ENCODE measurements around the gene CLDN10. TPM values are rescaled to one million over a fixed set of nuclear protein-coding genes. Genes with fewer than 3 reads are reported as not detected.
"Not testable (repeated sequence)": the region's sequence is repeated elsewhere in the genome, so short reads cannot be mapped to it uniquely, and the experiment has no call there.

CLDN10 gene
- total RNA-seq, 1 experiment from 2014 or later: not detected

GRCh38 chr13:95533545-95534160 lies 18.9 kb upstream of the CLDN10 start:
- in situ Hi-C loops (cut with HindIII; ENCODE audit: low pct_unique_long_range_greater_than_20kb, low sequenced_read_pairs): no loop called here
- DNase-seq (ENCODE audit: low read depth, low spot score): peak; percentile 91

DNA sequence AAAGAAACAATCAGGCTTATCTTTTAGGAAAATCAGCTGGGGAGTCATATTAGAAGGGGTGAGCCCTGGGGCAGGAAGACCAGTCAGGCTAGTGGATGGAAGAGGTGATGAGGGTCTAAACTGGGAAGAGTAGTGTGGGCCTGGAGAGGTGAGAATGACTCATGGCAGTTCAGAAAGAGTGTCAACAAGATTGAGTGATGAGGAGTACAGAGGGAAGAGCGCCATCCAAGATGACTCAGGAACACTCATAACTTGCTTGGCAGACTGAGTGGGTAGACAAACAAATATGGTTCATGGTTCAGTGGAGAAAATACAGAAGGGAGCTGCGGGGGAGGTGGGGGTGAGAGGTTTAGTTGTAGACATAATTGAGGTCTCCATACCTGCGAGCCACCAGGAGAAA lies 17.3 kb upstream of the CLDN10 start:
- DNase-seq (ENCODE audit: low read depth, low spot score): peak; percentile 13
- in situ Hi-C loops (cut with HindIII; ENCODE audit: low pct_unique_long_range_greater_than_20kb, low sequenced_read_pairs): no loop called here

DNA sequence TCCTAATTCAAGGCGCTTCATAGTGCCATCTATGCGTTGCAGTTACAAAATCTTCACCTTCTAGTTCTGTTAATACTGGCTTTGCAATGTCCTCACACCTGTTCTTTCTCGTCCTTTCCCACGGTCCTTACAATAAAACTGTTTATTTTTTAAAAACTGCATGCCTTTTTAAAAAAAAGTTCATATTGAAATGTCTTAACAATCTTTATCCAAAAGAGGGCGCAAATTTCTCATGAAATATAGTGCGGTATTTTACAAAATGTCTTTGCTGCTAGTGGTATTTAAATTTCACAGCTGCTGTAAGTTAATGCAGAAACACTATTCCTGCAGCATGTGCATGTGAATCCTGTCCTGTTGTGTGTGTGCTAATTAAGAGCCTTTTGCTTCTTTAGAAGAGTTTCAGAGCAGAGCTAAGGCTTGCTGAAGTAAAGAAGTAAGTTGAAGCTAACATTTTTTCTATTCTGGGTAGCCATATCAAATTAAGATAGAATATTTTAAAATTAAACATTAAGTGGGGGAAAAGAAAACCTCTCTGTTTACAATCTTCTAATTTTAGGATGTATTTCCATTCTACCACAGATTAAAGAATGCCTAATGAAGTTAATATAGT lies 15.8 kb upstream of the CLDN10 start:
- DNase-seq (ENCODE audit: low read depth, low spot score): peak; percentile 62
- in situ Hi-C loops (cut with HindIII; ENCODE audit: low pct_unique_long_range_greater_than_20kb, low sequenced_read_pairs): no loop called here

DNA sequence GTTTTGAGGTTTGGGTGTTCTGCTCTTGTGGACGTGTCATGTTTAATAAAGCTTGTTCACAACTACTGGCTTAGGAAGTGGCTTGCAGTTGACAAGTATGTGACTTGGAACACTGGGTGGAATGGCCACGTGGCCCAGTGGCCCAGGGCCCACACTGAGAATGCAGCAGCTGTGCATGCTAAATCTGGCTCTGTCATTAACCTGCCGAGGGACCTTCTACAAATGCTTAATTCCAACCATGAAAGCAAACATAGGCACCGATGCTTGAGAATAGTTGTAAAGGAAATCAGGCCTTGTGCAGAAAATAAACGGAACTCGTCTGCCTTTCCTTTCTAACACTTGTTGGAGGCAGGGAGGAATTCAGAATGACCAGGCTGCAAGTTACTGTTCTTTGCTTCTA lies 11.6 kb upstream of the CLDN10 start:
- in situ Hi-C loops (cut with HindIII; ENCODE audit: low pct_unique_long_range_greater_than_20kb, low sequenced_read_pairs): no loop called here

DNA sequence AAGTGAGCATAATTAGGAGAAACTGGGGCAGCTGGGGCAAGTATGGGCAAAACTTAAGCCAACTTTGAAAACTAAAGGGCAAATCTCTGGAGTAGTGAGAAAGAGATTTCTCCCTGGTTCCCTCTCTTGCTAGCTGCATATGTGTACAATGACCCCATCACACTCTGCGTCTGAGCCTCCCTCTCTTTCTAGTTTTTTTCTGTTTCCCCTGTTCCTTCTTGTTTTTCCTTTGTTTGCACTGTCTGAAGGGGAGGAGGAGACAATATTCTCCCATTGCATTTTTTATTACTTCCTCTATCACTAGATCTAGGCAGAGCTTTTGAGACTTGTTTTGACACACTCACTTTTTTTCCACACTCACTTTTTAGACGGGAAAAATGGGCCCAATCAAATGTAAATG lies 11.2 kb upstream of the CLDN10 start:
- DNase-seq (ENCODE audit: low read depth, low spot score): no peak
- in situ Hi-C loops (cut with HindIII; ENCODE audit: low pct_unique_long_range_greater_than_20kb, low sequenced_read_pairs): no loop called here

More for the DNA sequence above, 11.6 kb upstream of the CLDN10 start:
- no peak for DNase-seq (ENCODE audit: low read depth, low spot score)

DNA sequence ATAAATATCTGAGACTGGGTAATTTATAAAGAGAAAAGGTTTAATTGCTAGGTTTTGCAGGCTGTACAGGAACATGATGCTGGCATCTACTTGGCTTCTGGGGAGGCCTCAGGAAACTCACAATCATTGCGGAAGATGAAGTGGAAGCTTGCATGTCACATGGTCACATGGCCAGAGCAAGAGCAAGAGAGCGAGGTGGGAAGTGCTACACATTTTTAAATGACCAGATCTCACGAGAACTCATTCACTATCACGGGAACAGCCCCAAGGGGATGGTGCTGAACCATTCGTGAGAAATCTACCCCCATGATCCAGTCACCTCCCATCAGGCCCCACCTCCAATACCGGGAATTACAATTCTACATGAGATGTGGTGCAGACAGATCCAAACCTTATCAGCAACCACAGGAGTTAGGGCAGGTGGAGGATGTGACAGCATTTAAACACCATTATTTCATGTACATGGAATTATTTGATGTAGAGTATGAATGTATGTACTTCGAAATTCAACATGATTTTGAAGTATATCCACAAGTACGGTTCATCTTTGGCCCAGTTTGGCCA lies 10.5 kb upstream of the CLDN10 start:
- in situ Hi-C loops (cut with HindIII; ENCODE audit: low pct_unique_long_range_greater_than_20kb, low sequenced_read_pairs): no loop called here
- no peak for DNase-seq (ENCODE audit: low read depth, low spot score)

- no peak for DNase-seq (ENCODE audit: low read depth, low spot score)
- in situ Hi-C loops (cut with HindIII; ENCODE audit: low pct_unique_long_range_greater_than_20kb, low sequenced_read_pairs): no loop called here
Observed at GRCh38 chr13:95544293-95544692, 8.2 kb upstream of the CLDN10 start.

- DNase-seq (ENCODE audit: low read depth, low spot score): no peak
- in situ Hi-C loops (cut with HindIII; ENCODE audit: low pct_unique_long_range_greater_than_20kb, low sequenced_read_pairs): no loop called here
Observed at GRCh38 chr13:95546919-95547318, 5.6 kb upstream of the CLDN10 start.

DNA sequence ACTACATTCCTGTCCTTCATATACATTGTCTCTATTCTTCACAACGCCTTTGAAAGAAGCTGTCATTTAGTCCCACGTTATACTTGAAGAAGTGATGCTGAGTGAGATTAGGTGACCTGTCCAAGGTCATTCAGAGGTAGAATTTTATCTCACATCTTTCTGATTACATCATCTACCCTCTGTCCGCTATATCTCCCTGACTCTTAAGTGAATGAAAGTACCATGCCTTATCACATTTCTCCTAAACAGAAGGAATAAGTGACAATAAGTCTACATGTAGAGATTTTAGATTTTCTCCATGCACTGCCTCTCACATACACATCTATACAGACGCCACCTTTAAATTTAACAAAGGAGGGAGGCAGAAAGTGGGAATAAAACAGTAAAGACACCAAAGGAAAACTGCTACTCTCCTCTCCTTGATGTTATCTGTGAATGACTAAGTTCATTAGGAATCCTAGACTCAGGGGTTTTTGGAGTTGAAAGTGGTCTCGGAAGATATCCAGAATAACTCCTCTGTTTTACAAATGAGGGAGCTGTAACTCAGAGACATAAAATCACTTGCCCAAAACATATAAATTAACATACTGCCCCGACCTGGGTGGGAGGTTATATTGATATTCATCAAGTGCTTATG lies 4.9 kb upstream of the CLDN10 start:
- in situ Hi-C loops (cut with HindIII; ENCODE audit: low pct_unique_long_range_greater_than_20kb, low sequenced_read_pairs): no loop called here
- no peak for DNase-seq (ENCODE audit: low read depth, low spot score)

DNA sequence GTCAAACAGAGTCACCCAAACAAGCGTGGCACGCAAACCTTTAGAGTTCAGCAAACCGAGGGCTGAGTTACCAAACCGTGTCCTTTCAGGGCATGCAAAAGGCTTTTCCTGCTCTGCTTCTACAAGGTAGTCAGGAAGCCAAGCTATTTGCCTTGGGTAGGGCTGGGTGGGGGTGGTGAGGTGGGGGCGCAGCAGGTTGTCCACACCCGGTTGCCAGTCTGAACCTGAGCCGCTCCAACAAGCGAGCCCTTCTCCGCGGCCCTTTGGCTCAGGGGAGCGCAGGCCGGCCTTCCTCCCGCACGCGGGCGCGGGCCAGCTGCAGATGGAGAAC lies 347 bp upstream of the CLDN10 start:
- in situ Hi-C loops (cut with HindIII; ENCODE audit: low pct_unique_long_range_greater_than_20kb, low sequenced_read_pairs): no loop called here
- no peak for DNase-seq (ENCODE audit: low read depth, low spot score)

- DNase-seq (ENCODE audit: low read depth, low spot score): no peak
- in situ Hi-C loops (cut with HindIII; ENCODE audit: low pct_unique_long_range_greater_than_20kb, low sequenced_read_pairs): no loop called here
Observed at GRCh38 chr13:95553581-95554385, 1.3 kb downstream of the CLDN10 start.

- DNase-seq (ENCODE audit: low read depth, low spot score): no peak
- in situ Hi-C loops (cut with HindIII; ENCODE audit: low pct_unique_long_range_greater_than_20kb, low sequenced_read_pairs): no loop called here
Observed at GRCh38 chr13:95557013-95557412, 4.5 kb downstream of the CLDN10 start.

- no peak for DNase-seq (ENCODE audit: low read depth, low spot score)
- in situ Hi-C loops (cut with HindIII; ENCODE audit: low pct_unique_long_range_greater_than_20kb, low sequenced_read_pairs): no loop called here
Observed at GRCh38 chr13:95559100-95559499, 6.6 kb downstream of the CLDN10 start.

DNA sequence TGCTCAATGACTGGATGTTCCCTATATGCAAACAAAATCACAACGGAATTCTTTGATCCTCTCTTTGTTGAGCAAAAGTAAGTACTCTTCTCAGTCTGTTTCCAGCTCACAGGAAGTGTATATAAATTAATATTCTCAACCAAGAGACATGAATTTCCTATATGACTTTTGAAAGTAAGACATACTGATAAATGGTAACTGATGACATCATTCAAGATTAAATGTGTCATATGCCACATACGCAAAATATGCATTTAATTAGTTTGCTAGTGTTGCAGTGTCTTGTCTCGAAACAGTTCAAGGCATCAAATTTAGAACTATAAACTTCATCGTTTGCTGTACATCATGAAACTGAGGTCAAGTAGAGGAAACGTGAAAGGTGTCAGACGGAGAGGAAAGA lies 7.9 kb downstream of the CLDN10 start:
- in situ Hi-C loops (cut with HindIII; ENCODE audit: low pct_unique_long_range_greater_than_20kb, low sequenced_read_pairs): no loop called here
- DNase-seq (ENCODE audit: low read depth, low spot score): no peak

DNA sequence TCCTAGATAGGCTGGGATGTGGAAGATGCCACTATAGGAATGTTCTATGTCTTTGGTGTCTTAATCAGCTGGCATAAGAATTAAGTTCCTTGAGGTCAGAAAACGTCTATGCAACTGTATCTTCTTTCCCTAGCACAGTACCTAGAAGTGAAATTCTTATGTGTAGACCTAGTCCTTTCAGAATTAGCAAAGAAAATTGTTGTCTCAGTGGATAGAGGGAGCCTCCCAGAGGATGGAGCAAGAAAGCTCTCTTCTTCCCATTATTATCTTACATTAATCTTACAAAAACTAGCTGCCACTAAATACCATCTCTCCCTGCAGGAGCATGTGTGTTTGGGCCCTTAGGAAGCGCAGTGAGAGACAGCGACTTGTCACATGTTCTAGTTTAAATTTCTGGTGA lies 11.6 kb downstream of the CLDN10 start:
- DNase-seq (ENCODE audit: low read depth, low spot score): peak; percentile 60
- in situ Hi-C loops (cut with HindIII; ENCODE audit: low pct_unique_long_range_greater_than_20kb, low sequenced_read_pairs): no loop called here

DNA sequence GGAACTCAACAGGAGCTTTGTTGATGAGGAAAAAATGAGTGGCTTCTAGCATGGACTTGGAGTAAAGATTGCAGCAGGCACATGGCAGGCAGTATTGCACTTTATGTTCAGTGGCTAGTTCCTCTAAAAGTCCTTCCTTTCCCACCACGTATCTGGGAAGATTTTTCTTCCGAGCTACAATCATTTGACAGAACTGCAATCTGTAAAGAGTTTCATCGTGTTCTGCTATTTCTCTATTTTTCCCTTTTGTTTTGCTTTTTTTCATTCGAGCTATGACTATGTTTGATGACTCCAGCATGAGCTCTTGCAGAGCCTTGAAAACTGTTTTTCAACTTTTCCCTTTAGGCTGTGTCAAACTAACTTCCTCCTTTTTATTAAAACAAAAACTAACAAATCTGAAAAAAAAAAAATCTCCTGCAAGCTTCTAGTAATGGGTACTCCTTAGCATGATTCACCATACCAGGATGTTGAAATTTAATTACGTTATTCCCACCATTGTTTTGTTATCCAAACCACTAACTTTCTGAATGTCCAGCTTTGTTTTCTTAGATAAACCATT lies 12.3 kb downstream of the CLDN10 start:
- DNase-seq (ENCODE audit: low read depth, low spot score): peak; percentile 17
- in situ Hi-C loops (cut with HindIII; ENCODE audit: low pct_unique_long_range_greater_than_20kb, low sequenced_read_pairs): no loop called here

DNA sequence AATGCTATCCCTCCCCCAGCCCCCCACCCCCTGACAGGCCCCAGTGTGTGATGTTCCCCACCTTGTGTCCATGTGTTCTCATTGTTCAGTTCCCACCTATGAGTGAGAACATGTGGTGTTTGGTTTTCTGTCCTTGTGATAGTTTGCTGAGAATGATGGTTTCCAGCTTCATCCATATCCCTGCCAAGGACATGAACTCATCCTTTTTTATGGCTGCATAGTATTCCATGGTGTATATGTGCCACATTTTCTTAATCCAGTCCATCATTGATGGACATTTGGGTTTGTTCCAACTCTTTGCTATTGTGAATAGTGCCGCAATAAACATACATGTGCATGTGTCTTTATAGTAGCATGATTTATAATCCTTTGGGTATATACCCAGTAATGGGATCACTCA lies 13.2 kb downstream of the CLDN10 start:
- in situ Hi-C loops (cut with HindIII; ENCODE audit: low pct_unique_long_range_greater_than_20kb, low sequenced_read_pairs): not testable (repeated sequence)

GRCh38 chr13:95568131-95568530 lies 15.6 kb downstream of the CLDN10 start:
- DNase-seq (ENCODE audit: low read depth, low spot score): no peak
- in situ Hi-C loops (cut with HindIII; ENCODE audit: low pct_unique_long_range_greater_than_20kb, low sequenced_read_pairs): no loop called here

More for the DNA sequence above, 13.2 kb downstream of the CLDN10 start:
- not testable (repeated sequence) for DNase-seq (ENCODE audit: low read depth, low spot score)

Data from SK-MEL-5 (cell line).